ENCODE results near the gene LAMP1.

LAMP1 gene

GRCh38 chr13:113315992-113316391 lies 19.0 kb downstream of the LAMP1 start:
- no peak for TF ChIP-seq CTCF (IDR thresholded peaks at IDR 0.05; ENCODE audit: low read depth, low read length)
- DNase-seq (ENCODE audit: extremely low read depth, low read depth) = no peak

- DNase-seq (ENCODE audit: extremely low read depth, low read depth) = no peak
- TF ChIP-seq CTCF (IDR thresholded peaks at IDR 0.05; ENCODE audit: low read depth, low read length) = no peak
Observed at GRCh38 chr13:113317031-113317430, 20.0 kb downstream of the LAMP1 start.

- no peak for TF ChIP-seq CTCF (IDR thresholded peaks at IDR 0.05; ENCODE audit: low read depth, low read length)
- no peak for DNase-seq (ENCODE audit: extremely low read depth, low read depth)
Observed at GRCh38 chr13:113318956-113319355, 21.9 kb downstream of the LAMP1 start.

GRCh38 chr13:113319371-113319770 lies 22.3 kb downstream of the LAMP1 start:
- no peak for TF ChIP-seq CTCF (IDR thresholded peaks at IDR 0.05; ENCODE audit: low read depth, low read length)
- DNase-seq (ENCODE audit: extremely low read depth, low read depth) = no peak

- no peak for TF ChIP-seq CTCF (IDR thresholded peaks at IDR 0.05; ENCODE audit: low read depth, low read length)
- DNase-seq (ENCODE audit: extremely low read depth, low read depth) = no peak
Observed at GRCh38 chr13:113320226-113320875, 23.3 kb downstream of the LAMP1 start.

- TF ChIP-seq CTCF (IDR thresholded peaks at IDR 0.05; ENCODE audit: low read depth, low read length) = no peak
- DNase-seq (ENCODE audit: extremely low read depth, low read depth) = no peak
Observed at GRCh38 chr13:113321546-113321945, 24.5 kb downstream of the LAMP1 start.

- no peak for TF ChIP-seq CTCF (IDR thresholded peaks at IDR 0.05; ENCODE audit: low read depth, low read length)
- DNase-seq (ENCODE audit: extremely low read depth, low read depth) = no peak
Observed at GRCh38 chr13:113322043-113322461, 25.0 kb downstream of the LAMP1 start.

Data from AG09319 (cell line).